Activated naive CD8-positive, alpha-beta T cell treated with anti-CD3 and anti-CD28 coated beads, Interleukin-2, amount 50 U/mL, for 24 hours (primary cell): Measurements from ENCODE around the gene EVI5L.

Source experiments
- ATAC-seq: fragments of 150-1000 bp; cut with Tn5 transposase; one replicate; pipeline ENCODE4 v1.10.0; 2021
- DNase-seq: peaks from one replicate; pipeline ENCODE4 v3.0.0; 2021
- H3K27ac Mint-ChIP-seq: one replicate; pipeline ENCODE4 v1.8.0; 2021; ENCODE audit warnings: mild to moderate bottlenecking, mixed read lengths
- H3K27me3 Mint-ChIP-seq: one replicate; pipeline ENCODE4 v1.8.0; 2021; ENCODE audit warnings: mixed read lengths
- H3K36me3 Mint-ChIP-seq: one replicate; pipeline ENCODE4 v1.8.0; 2021; ENCODE audit warnings: low read depth, mixed read lengths
- H3K4me1 Mint-ChIP-seq: one replicate; pipeline ENCODE4 v1.8.0; 2021; ENCODE audit warnings: mixed read lengths
- H3K4me3 Mint-ChIP-seq: one replicate; pipeline ENCODE4 v1.8.0; 2021; ENCODE audit warnings: mild to moderate bottlenecking, moderate library complexity, mixed read lengths
- H3K9me3 Mint-ChIP-seq: one replicate; pipeline ENCODE4 v1.8.0; 2021; ENCODE audit warnings: mixed read lengths

Gene EVI5L

GRCh38 chr19:7830272-7830771 is 304 bp downstream of the EVI5L start:
- Mint-ChIP-seq H3K4me1 (peaks cover 17% of the 10 kb centered on the region), H3K27ac (no peak overlapping the region), H3K27me3 (peaks cover 5% of the 10 kb centered on the region), H3K9me3 (no peaks in the 10 kb centered on the region), H3K4me3 (peak overlapping the region; percentile 83), H3K36me3 (no peaks in the 10 kb centered on the region)
- no peak for DNase-seq
- ATAC-seq = peak; percentile 5

GRCh38 chr19:7830823-7831222 is 805 bp downstream of the EVI5L start:
- Mint-ChIP-seq H3K4me1 (peaks cover 17% of the 10 kb centered on the region), H3K27me3 (peaks cover 4% of the 10 kb centered on the region), H3K36me3 (no peaks in the 10 kb centered on the region), H3K27ac (no peak overlapping the region), H3K4me3 (peak overlapping the region; percentile 73), H3K9me3 (no peaks in the 10 kb centered on the region)
- ATAC-seq (no peak), DNase-seq (no peak)

GRCh38 chr19:7831452-7831851 is 1.4 kb downstream of the EVI5L start:
- no peaks in the 10 kb centered on the region for H3K36me3 Mint-ChIP-seq
- no peak for DNase-seq
- H3K4me3 Mint-ChIP-seq = peak overlapping the region; percentile 73

GRCh38 chr19:7832009-7832408 is 2.0 kb downstream of the EVI5L start:
- Mint-ChIP-seq H3K4me1 (peaks cover 17% of the 10 kb centered on the region), H3K36me3 (no peaks in the 10 kb centered on the region), H3K9me3 (no peaks in the 10 kb centered on the region), H3K27me3 (peaks cover 4% of the 10 kb centered on the region), H3K4me3 (no peak overlapping the region), H3K27ac (no peak overlapping the region)
- DNase-seq (no peak), ATAC-seq (no peak)

More at GRCh38 chr19:7831452-7831851, 1.4 kb downstream of the EVI5L start:
- H3K9me3 Mint-ChIP-seq = no peaks in the 10 kb centered on the region
- H3K27ac Mint-ChIP-seq = no peak overlapping the region
- no peak for ATAC-seq
- peaks cover 17% of the 10 kb centered on the region for H3K4me1 Mint-ChIP-seq
- peaks cover 4% of the 10 kb centered on the region for H3K27me3 Mint-ChIP-seq

GRCh38 chr19:7832781-7833180 is 2.8 kb downstream of the EVI5L start:
- Mint-ChIP-seq H3K27ac (no peak overlapping the region), H3K4me1 (peaks cover 17% of the 10 kb centered on the region), H3K4me3 (no peak overlapping the region), H3K36me3 (no peaks in the 10 kb centered on the region), H3K27me3 (peaks cover 2% of the 10 kb centered on the region), H3K9me3 (no peaks in the 10 kb centered on the region)
- ATAC-seq = no peak
- no peak for DNase-seq

GRCh38 chr19:7833225-7834099 is 3.4 kb downstream of the EVI5L start:
- no peaks in the 10 kb centered on the region for H3K9me3 Mint-ChIP-seq
- H3K4me1 Mint-ChIP-seq = peaks cover 17% of the 10 kb centered on the region
- H3K36me3 Mint-ChIP-seq = no peaks in the 10 kb centered on the region
- H3K4me3 Mint-ChIP-seq = no peak overlapping the region
- ATAC-seq = no peak
- H3K27me3 Mint-ChIP-seq = no peaks in the 10 kb centered on the region
- no peak for DNase-seq
- no peak overlapping the region for H3K27ac Mint-ChIP-seq

- H3K4me3 Mint-ChIP-seq = no peak overlapping the region
Observed at GRCh38 chr19:7839476-7839875, 9.5 kb downstream of the EVI5L start.

GRCh38 chr19:7840629-7841028 is 10.6 kb downstream of the EVI5L start:
- no peak for ATAC-seq
- DNase-seq = no peak
- Mint-ChIP-seq H3K9me3 (no peaks in the 10 kb centered on the region), H3K27me3 (no peaks in the 10 kb centered on the region), H3K4me1 (no peaks in the 10 kb centered on the region), H3K27ac (no peak overlapping the region), H3K36me3 (no peaks in the 10 kb centered on the region), H3K4me3 (no peak overlapping the region)

More at GRCh38 chr19:7839476-7839875, 9.5 kb downstream of the EVI5L start:
- H3K4me1 Mint-ChIP-seq = no peaks in the 10 kb centered on the region
- ATAC-seq = no peak
- H3K36me3 Mint-ChIP-seq = no peaks in the 10 kb centered on the region
- no peaks in the 10 kb centered on the region for H3K27me3 Mint-ChIP-seq
- no peak overlapping the region for H3K27ac Mint-ChIP-seq
- no peak for DNase-seq
- H3K9me3 Mint-ChIP-seq = no peaks in the 10 kb centered on the region

GRCh38 chr19:7841751-7842660 is 12.0 kb downstream of the EVI5L start:
- Mint-ChIP-seq H3K27me3 (no peaks in the 10 kb centered on the region), H3K27ac (no peak overlapping the region), H3K4me3 (no peak overlapping the region), H3K4me1 (no peaks in the 10 kb centered on the region), H3K36me3 (no peaks in the 10 kb centered on the region), H3K9me3 (no peaks in the 10 kb centered on the region)
- ATAC-seq = no peak
- no peak for DNase-seq

- no peaks in the 10 kb centered on the region for H3K9me3 Mint-ChIP-seq
- DNase-seq = no peak
- no peak overlapping the region for H3K27ac Mint-ChIP-seq
- no peaks in the 10 kb centered on the region for H3K36me3 Mint-ChIP-seq
- no peaks in the 10 kb centered on the region for H3K27me3 Mint-ChIP-seq
- no peak overlapping the region for H3K4me3 Mint-ChIP-seq
- no peaks in the 10 kb centered on the region for H3K4me1 Mint-ChIP-seq
- ATAC-seq = no peak
Observed at GRCh38 chr19:7842661-7843294, 12.8 kb downstream of the EVI5L start.

GRCh38 chr19:7843521-7843920 is 13.5 kb downstream of the EVI5L start:
- Mint-ChIP-seq H3K9me3 (no peaks in the 10 kb centered on the region), H3K27ac (no peak overlapping the region), H3K27me3 (no peaks in the 10 kb centered on the region), H3K36me3 (no peaks in the 10 kb centered on the region), H3K4me3 (no peak overlapping the region), H3K4me1 (no peaks in the 10 kb centered on the region)
- DNase-seq = no peak
- ATAC-seq = no peak

GRCh38 chr19:7844405-7844804 is 14.4 kb downstream of the EVI5L start:
- ATAC-seq = no peak
- no peak overlapping the region for H3K4me3 Mint-ChIP-seq
- no peaks in the 10 kb centered on the region for H3K9me3 Mint-ChIP-seq
- no peak overlapping the region for H3K27ac Mint-ChIP-seq
- DNase-seq = no peak
- H3K36me3 Mint-ChIP-seq = no peaks in the 10 kb centered on the region
- H3K4me1 Mint-ChIP-seq = no peaks in the 10 kb centered on the region
- no peaks in the 10 kb centered on the region for H3K27me3 Mint-ChIP-seq

GRCh38 chr19:7844951-7845350 is 14.9 kb downstream of the EVI5L start:
- Mint-ChIP-seq H3K27me3 (no peaks in the 10 kb centered on the region), H3K4me3 (no peak overlapping the region), H3K9me3 (no peaks in the 10 kb centered on the region), H3K4me1 (no peaks in the 10 kb centered on the region), H3K27ac (no peak overlapping the region), H3K36me3 (no peaks in the 10 kb centered on the region)
- DNase-seq (no peak), ATAC-seq (no peak)

- no peaks in the 10 kb centered on the region for H3K4me1 Mint-ChIP-seq
- no peak overlapping the region for H3K27ac Mint-ChIP-seq
- no peaks in the 10 kb centered on the region for H3K27me3 Mint-ChIP-seq
- DNase-seq (no peak), ATAC-seq (no peak)
- no peaks in the 10 kb centered on the region for H3K9me3 Mint-ChIP-seq
- H3K36me3 Mint-ChIP-seq = no peaks in the 10 kb centered on the region
- no peak overlapping the region for H3K4me3 Mint-ChIP-seq
Observed at GRCh38 chr19:7845390-7846154, 15.6 kb downstream of the EVI5L start.
